SK-N-MC (cell line): ENCODE results near the gene PALM.

Experiments used
- EZH2 ChIP-seq: fragments of 200-600 bp; sonication (generic); IDR thresholded peaks from one replicate; pipeline ENCODE4 v1.6.1; 2017; ENCODE audit warnings: antibody characterized with exemption
- POLR2AphosphoS5 ChIP-seq: IDR thresholded peaks from 2 replicates; pipeline ENCODE4 v1.6.1; 2012; ENCODE audit warnings: mild to moderate bottlenecking, low read depth, low read length, borderline replicate concordance

DNA sequence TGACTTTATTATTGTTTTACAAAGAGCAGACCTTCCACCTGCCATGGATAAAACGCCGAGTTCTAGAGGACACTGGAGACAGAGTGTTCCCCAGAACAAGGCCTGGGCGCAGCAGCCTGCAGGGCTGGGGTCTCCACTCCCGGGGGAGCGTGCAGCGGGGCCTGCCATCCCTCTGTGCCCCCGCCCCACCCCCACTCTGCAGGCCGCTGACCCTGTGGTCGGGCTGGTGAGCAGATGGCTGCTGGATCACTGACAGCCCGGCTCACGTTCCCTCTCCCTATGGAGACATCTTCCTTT lies 79.9 kb downstream of the PALM start:
- TF ChIP-seq POLR2AphosphoS5, result no peak
- no peak for TF ChIP-seq EZH2
